Measurements from ENCODE around the gene ASXL1.

DNA sequence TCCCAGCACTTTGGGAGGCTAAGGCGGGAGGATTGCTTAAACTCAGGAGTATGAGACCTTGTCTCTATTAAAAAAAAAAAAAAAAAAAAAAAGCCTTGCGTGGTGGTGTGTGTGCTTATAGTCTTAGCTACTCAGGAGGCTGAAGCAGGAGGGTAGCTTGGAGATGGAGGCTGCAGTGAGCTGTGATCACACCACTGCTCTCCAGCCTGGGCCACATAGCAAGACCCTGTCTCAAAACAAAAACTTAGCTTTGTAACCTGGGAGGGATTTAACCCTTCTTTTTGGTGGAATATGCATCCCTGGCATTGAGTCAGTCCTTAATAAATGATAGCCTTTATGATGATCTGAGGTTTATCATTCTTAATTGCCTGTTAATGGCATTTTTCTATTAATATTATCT, 12.8 kb downstream of the ASXL1 start:
- TF ChIP-seq, protein P1, sequence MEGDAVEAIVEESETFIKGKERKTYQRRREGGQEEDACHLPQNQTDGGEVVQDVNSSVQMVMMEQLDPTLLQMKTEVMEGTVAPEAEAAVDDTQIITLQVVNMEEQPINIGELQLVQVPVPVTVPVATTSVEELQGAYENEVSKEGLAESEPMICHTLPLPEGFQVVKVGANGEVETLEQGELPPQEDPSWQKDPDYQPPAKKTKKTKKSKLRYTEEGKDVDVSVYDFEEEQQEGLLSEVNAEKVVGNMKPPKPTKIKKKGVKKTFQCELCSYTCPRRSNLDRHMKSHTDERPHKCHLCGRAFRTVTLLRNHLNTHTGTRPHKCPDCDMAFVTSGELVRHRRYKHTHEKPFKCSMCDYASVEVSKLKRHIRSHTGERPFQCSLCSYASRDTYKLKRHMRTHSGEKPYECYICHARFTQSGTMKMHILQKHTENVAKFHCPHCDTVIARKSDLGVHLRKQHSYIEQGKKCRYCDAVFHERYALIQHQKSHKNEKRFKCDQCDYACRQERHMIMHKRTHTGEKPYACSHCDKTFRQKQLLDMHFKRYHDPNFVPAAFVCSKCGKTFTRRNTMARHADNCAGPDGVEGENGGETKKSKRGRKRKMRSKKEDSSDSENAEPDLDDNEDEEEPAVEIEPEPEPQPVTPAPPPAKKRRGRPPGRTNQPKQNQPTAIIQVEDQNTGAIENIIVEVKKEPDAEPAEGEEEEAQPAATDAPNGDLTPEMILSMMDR (IDR thresholded peaks at IDR 0.05) = no peak
- TF ChIP-seq EZH2 (IDR thresholded peaks at IDR 0.05; ENCODE audit: borderline replicate concordance, insufficient read depth, low read depth, low read length, poor library complexity, severe bottlenecking) = no peak
